Lower leg skin (tissue), 4 donors: ENCODE data around the gene PRKCH. TPM values are rescaled to one million over a fixed set of nuclear protein-coding genes. Genes with fewer than 3 reads are reported as not detected.

ENCODE experiments used
- DNase-seq, 2 donors: peaks; one replicate each; pipeline ENCODE4 v3.0.0-alpha.2; 2019; ENCODE audit warnings: low spot score in 2 of 2
- H3K4me3 ChIP-seq: fragments of 200-600 bp; sonication (generic); 2 replicates; pipeline ENCODE4 v1.5.1; 2017; ENCODE audit warnings: mild to moderate bottlenecking, low read depth; ENCODE audit not compliant: poor library complexity, severe bottlenecking
- CTCF ChIP-seq, 3 donors: fragments of 450-650 bp; IDR thresholded peaks; one replicate each; pipeline ENCODE4 v1.5.1; 2016; ENCODE audit warnings: antibody characterized with exemption in 3 of 3, mild to moderate bottlenecking in 3 of 3, moderate library complexity in 2 of 3
- POLR2A ChIP-seq, 2 donors: fragments of 450-650 bp; IDR thresholded peaks; one replicate each; pipeline ENCODE4 v1.6.1; 2016 to 2017; ENCODE audit warnings: antibody characterized with exemption in 2 of 2, mild to moderate bottlenecking in 1 of 2, moderate library complexity in 1 of 2
- WGBS, 2 donors: methylation state at CpG; one replicate each; pipeline ENCODE4 v1.1.5; 2018; 5-methylcytosine and 5-hydroxymethylcytosine counted together
- intact Hi-C: fragments of 100-400 bp; cut with DNase I; formaldehyde crosslinking; loops from one replicate; pipeline ENCODE4 v1.15.0; 2023; ENCODE audit warnings: low total_unique reads
- total RNA-seq, 4 donors: library from RNA; depleted of rRNA; stranded (reverse); fragments of >200 nt; gene quantifications; one replicate each; pipeline ENCODE4 v1.1.0, GENCODE V29; 2016

PRKCH gene
- total RNA-seq, 4 donors from 2014 or later, result 57.3 to 103 (median 66.7) TPM

GRCh38 chr14:61559641-61560201 lies 238.3 kb downstream of the PRKCH start:
- H3K4me3 ChIP-seq, result no peak overlapping the region
- intact Hi-C loops, result no loop called here
- 96 to 98% methylated on average over 14 of the region's 14 CpGs for WGBS, 2 donors
- no peak for TF ChIP-seq POLR2A (IDR thresholded peaks at IDR 0.05)
- no peak for TF ChIP-seq CTCF (IDR thresholded peaks at IDR 0.05)
- DNase-seq, result no peak

- H3K4me3 ChIP-seq, result no peak overlapping the region
- no peak for DNase-seq
- intact Hi-C loops, result no loop called here
- TF ChIP-seq CTCF (IDR thresholded peaks at IDR 0.05) (no peak), POLR2A (IDR thresholded peaks at IDR 0.05) (no peak)
- 63 to 68% methylated on average over 5 of the region's 5 CpGs for WGBS, 2 donors
Observed at GRCh38 chr14:61560323-61560722, 238.9 kb downstream of the PRKCH start.

GRCh38 chr14:61561104-61561503 lies 239.7 kb downstream of the PRKCH start:
- TF ChIP-seq CTCF (IDR thresholded peaks at IDR 0.05), result no peak
- no peak for TF ChIP-seq POLR2A (IDR thresholded peaks at IDR 0.05)
- no peak for DNase-seq
- H3K4me3 ChIP-seq, result no peak overlapping the region
- 79 to 88% methylated on average over 3 of the region's 3 CpGs for WGBS, 2 donors
- intact Hi-C loops, result no loop called here

GRCh38 chr14:61561657-61562276 lies 240.4 kb downstream of the PRKCH start:
- 58% methylated on average over 8 of the region's 8 CpGs for WGBS, 2 donors
- no peak overlapping the region for H3K4me3 ChIP-seq
- DNase-seq, result peak; percentile 72 to 93
- intact Hi-C loops, result no loop called here
- no peak for TF ChIP-seq POLR2A (IDR thresholded peaks at IDR 0.05)

- H3K4me3 ChIP-seq, result no peak overlapping the region
- DNase-seq, result no peak
- WGBS, 2 donors, result 91 to 94% methylated on average over 7 of the region's 7 CpGs
- intact Hi-C loops, result no loop called here
- no peak for TF ChIP-seq POLR2A (IDR thresholded peaks at IDR 0.05)
- no peak for TF ChIP-seq CTCF (IDR thresholded peaks at IDR 0.05)
Observed at GRCh38 chr14:61562321-61563161, 241.2 kb downstream of the PRKCH start.

GRCh38 chr14:61563162-61563511 lies 241.8 kb downstream of the PRKCH start:
- intact Hi-C loops, result no loop called here
- TF ChIP-seq CTCF (IDR thresholded peaks at IDR 0.05) (no peak), POLR2A (IDR thresholded peaks at IDR 0.05) (no peak)
- WGBS, 2 donors, result 89 to 97% methylated on average over 7 of the region's 7 CpGs
- H3K4me3 ChIP-seq, result no peak overlapping the region
- no peak for DNase-seq
